ENCODE data around the gene FECH. TPM values are rescaled to one million over a fixed set of nuclear protein-coding genes. Genes with fewer than 3 reads are reported as not detected.

FECH gene
- total and polyA plus RNA-seq, 12 donors = 6.4 to 247 (median 46.8) TPM

DNA sequence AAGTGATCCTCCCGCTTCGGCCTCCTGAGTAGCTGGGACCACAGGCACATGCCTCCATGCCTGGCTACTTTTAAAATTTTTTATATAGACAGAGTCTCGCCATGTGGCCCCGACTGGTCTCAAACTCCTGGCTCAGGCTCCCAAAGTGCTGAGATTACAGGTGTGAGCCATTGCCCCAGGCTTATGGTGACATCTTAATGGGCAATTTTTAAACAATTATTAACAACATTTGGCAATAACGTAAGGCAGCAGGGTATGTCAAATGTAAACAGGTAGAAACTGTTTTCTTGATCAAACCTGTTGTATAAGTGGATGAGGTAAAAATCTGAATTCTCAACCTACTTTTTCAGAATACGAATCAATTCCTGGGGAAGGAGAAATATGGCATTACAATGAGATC, 11.0 kb downstream of the FECH start:
- peaks cover 0 to 54% of the 10 kb centered on the region in 2 donors for H3K36me3 ChIP-seq (replicated peaks in 1 of 2)
- no peaks in the 10 kb centered on the region for H3K9me3 ChIP-seq (replicated peaks in 1 of 3)
- no peak for TF ChIP-seq POLR2A (IDR thresholded peaks at IDR 0.05)
- TF ChIP-seq, protein P1, sequence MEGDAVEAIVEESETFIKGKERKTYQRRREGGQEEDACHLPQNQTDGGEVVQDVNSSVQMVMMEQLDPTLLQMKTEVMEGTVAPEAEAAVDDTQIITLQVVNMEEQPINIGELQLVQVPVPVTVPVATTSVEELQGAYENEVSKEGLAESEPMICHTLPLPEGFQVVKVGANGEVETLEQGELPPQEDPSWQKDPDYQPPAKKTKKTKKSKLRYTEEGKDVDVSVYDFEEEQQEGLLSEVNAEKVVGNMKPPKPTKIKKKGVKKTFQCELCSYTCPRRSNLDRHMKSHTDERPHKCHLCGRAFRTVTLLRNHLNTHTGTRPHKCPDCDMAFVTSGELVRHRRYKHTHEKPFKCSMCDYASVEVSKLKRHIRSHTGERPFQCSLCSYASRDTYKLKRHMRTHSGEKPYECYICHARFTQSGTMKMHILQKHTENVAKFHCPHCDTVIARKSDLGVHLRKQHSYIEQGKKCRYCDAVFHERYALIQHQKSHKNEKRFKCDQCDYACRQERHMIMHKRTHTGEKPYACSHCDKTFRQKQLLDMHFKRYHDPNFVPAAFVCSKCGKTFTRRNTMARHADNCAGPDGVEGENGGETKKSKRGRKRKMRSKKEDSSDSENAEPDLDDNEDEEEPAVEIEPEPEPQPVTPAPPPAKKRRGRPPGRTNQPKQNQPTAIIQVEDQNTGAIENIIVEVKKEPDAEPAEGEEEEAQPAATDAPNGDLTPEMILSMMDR (IDR thresholded peaks at IDR 0.05) = no peak
- no peak for DNase-seq
- no peaks in the 10 kb centered on the region for H3K4me1 ChIP-seq (replicated peaks in 1 of 2)
- no peak overlapping the region for H3K4me3 ChIP-seq
- no peak overlapping the region for H3K27ac ChIP-seq
- no peaks in the 10 kb centered on the region for H3K27me3 ChIP-seq
- intact Hi-C loops (cut with DNase I) = no loop called here
- WGBS, 4 donors = 79 to 96% (median 80%) methylated on average over 5 to 6 of the region's 6 CpGs

- intact Hi-C loops (cut with DNase I) = no loop called here
- TF ChIP-seq, protein P1 (IDR thresholded peaks at IDR 0.05) = no peak
- no peak for TF ChIP-seq POLR2A (IDR thresholded peaks at IDR 0.05)
Measured at GRCh38 chr18:57574866-57575265, 11.6 kb downstream of the FECH start.

DNA sequence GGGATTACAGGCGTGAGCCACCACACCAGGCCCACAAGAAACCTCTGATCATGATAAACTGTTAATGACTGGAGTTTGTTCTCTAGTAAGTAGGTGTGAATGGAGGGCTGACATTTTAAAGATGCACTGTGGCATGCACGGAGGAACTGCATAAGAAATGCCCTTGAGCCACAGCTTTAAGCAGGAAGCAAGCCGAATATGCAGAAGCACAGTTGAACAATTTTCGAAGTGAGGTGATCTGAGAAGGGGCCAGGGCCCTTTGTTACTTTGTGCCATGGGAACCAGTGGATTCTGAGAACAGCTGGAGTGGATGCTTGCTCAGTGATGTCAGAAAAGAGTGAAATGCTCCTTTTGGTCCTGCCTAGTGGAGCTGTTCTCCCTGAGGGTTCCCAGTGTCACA, 16.3 kb downstream of the FECH start:
- Histone ChIP-seq H3K9me3 (replicated peaks in 1 of 3) (no peaks in the 10 kb centered on the region), H3K4me3 (no peak overlapping the region), H3K36me3 (replicated peaks in 1 of 2) (peaks cover 0 to 39% of the 10 kb centered on the region in 2 donors), H3K4me1 (replicated peaks in 1 of 2) (no peaks in the 10 kb centered on the region), H3K27ac (no peak overlapping the region), H3K27me3 (no peaks in the 10 kb centered on the region)
- TF ChIP-seq, protein P1 (IDR thresholded peaks at IDR 0.05) = no peak
- no peak for TF ChIP-seq POLR2A (IDR thresholded peaks at IDR 0.05)
- intact Hi-C loops (cut with DNase I) = no loop called here
- 87 to 98% (median 95%) methylated on average over 3 to 4 of the region's 4 CpGs for WGBS, 4 donors
- DNase-seq = no peak

More at GRCh38 chr18:57574866-57575265, 11.6 kb downstream of the FECH start:
- Histone ChIP-seq H3K36me3 (replicated peaks in 1 of 2) (peaks cover 0 to 57% of the 10 kb centered on the region in 2 donors), H3K4me1 (replicated peaks in 1 of 2) (no peaks in the 10 kb centered on the region), H3K9me3 (replicated peaks in 1 of 3) (no peaks in the 10 kb centered on the region), H3K27me3 (no peaks in the 10 kb centered on the region), H3K27ac (no peak overlapping the region), H3K4me3 (no peak overlapping the region)
- WGBS, 4 donors = 63 to 68% (median 66%) methylated on average over 4 of the region's 4 CpGs
- no peak for DNase-seq

DNA sequence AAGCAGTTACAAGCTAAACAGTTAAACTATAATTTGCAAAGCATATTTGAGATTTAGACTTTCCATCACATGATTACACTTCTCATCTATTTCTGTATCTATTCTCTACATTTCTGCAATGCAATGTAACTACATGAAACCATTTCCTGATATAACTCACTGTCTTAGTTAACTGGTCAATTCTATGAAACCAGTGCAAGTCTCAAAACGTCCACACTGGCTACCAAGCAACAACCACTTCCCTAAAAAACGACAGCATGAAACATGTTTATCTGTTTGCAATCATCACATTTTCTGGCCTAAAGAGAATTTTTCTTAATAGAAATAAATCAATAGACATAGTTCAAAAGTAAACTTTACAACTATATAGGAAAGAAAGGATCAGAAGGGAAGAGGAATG, 17.4 kb downstream of the FECH start:
- no peak for DNase-seq
- Histone ChIP-seq H3K4me1 (replicated peaks in 1 of 2) (no peaks in the 10 kb centered on the region), H3K27ac (no peak overlapping the region), H3K36me3 (replicated peaks in 1 of 2) (peaks cover 0 to 39% of the 10 kb centered on the region in 2 donors), H3K9me3 (replicated peaks in 1 of 3) (no peaks in the 10 kb centered on the region), H3K27me3 (no peaks in the 10 kb centered on the region), H3K4me3 (no peak overlapping the region)
- TF ChIP-seq, protein P1 (IDR thresholded peaks at IDR 0.05) = no peak
- TF ChIP-seq POLR2A (IDR thresholded peaks at IDR 0.05) = no peak
- intact Hi-C loops (cut with DNase I) = loop anchor here in 1 of 2 donors (10.0 kb wide), 1 partner anchor 824 kb away; no protein-coding TSS in a partner anchor
- 53 to 75% (median 59%) methylated on average over 2 of the region's 2 CpGs for WGBS, 4 donors
